SK-N-SH (cell line): ENCODE measurements around the gene CNNM3. TPM values are rescaled to one million over a fixed set of nuclear protein-coding genes. Genes with fewer than 3 reads are reported as not detected.

Experiments
- CTCF ChIA-PET: fragments of 300-600, 350-600 bp; formaldehyde crosslinking; extraction: SDS; loops from one replicate; lab custom pipeline; 2021; lab: Yijun Ruan, JAX
- POLR2A ChIA-PET: fragments of 350-600 bp; sonication (Branson Sonifier 250); formaldehyde crosslinking; extraction: SDS; loops from one replicate; lab custom pipeline; 2020; ENCODE audit warnings: antibody characterized with exemption, inconsistent platforms; lab: Yijun Ruan, JAX
- DNase-seq: peaks from one replicate; pipeline ENCODE4 v3.0.0; 2012
- H2AFZ ChIP-seq: fragments of 200-600 bp; sonication (generic); 2 replicates; pipeline ENCODE4 v1.8.1; 2016; ENCODE audit warnings: antibody characterized with exemption, mild to moderate bottlenecking, low read depth
- H3F3A ChIP-seq: fragments of 200-600 bp; sonication (generic); replicated peaks from 2 replicates; pipeline ENCODE3; 2016; ENCODE audit warnings: antibody characterized with exemption, mild to moderate bottlenecking; ENCODE audit not compliant: insufficient read depth
- H3K27ac ChIP-seq, 2 experiments: fragments of 200-500 bp in 1 of 2; fragments of 200-600 bp in 1 of 2; sonication (Bioruptor generic) in 1 of 2; sonication (generic), shearing (Covaris generic) in 1 of 2; 2 replicates each; pipeline versions ENCODE4 v1.5.1 to v1.6.1; 2014 to 2016; ENCODE audit warnings: low read depth in 2 of 2, inconsistent platforms in 1 of 2, low read length in 1 of 2, mild to moderate bottlenecking in 1 of 2, mixed read lengths in 1 of 2
- H3K27me3 ChIP-seq: fragments of 200-600 bp; sonication (generic), shearing (Covaris generic); 2 replicates; pipeline ENCODE4 v1.6.1; 2016; ENCODE audit warnings: mixed run types; ENCODE audit not compliant: insufficient read depth
- H3K36me3 ChIP-seq, 2 experiments: fragments of 200-500 bp in 1 of 2; fragments of 200-600 bp in 1 of 2; sonication (Bioruptor generic) in 1 of 2; sonication (generic) in 1 of 2; replicated peaks in 1 of 2; 2 replicates each; pipeline versions ENCODE3 to v1.5.1; 2014 to 2016; ENCODE audit warnings: low read length in 1 of 2, mild to moderate bottlenecking in 1 of 2; ENCODE audit not compliant: insufficient read depth in 2 of 2, control insufficient read depth in 1 of 2
- H3K4me1 ChIP-seq, 2 experiments: fragments of 200-500 bp in 1 of 2; fragments of 200-600 bp in 1 of 2; sonication (Bioruptor generic) in 1 of 2; sonication (generic), shearing (Covaris generic) in 1 of 2; 2 replicates each; pipeline versions ENCODE4 v1.5.1 to v1.6.1; 2014 to 2016; ENCODE audit warnings: low read depth in 1 of 2, low read length in 1 of 2, mixed run types in 1 of 2; ENCODE audit not compliant: insufficient read depth in 2 of 2, control insufficient read depth in 1 of 2
- H3K4me2 ChIP-seq: fragments of 200-600 bp; sonication (generic), shearing (Covaris generic); 2 replicates; pipeline ENCODE4 v1.6.1; 2017; ENCODE audit warnings: mixed run types
- H3K4me3 ChIP-seq, 2 experiments: fragments of 200-500 bp in 1 of 2; fragments of 200-600 bp in 1 of 2; sonication (Bioruptor generic) in 1 of 2; sonication (generic), shearing (Covaris generic) in 1 of 2; 2 replicates each; pipeline versions ENCODE4 v1.5.1 to v1.8.1; 2014 to 2016; ENCODE audit warnings: low read depth in 2 of 2, inconsistent platforms in 1 of 2, low read length in 1 of 2, mild to moderate bottlenecking in 1 of 2, mixed read lengths in 1 of 2, moderate library complexity in 1 of 2
- H3K79me2 ChIP-seq: fragments of 200-600 bp; sonication (generic); 2 replicates; pipeline ENCODE4 v1.8.1; 2017; ENCODE audit warnings: mild to moderate bottlenecking; ENCODE audit not compliant: insufficient read depth
- H3K9ac ChIP-seq: fragments of 200-600 bp; sonication (generic); 2 replicates; pipeline ENCODE4 v1.6.1; 2017; ENCODE audit warnings: mixed run types
- H3K9me2 ChIP-seq: fragments of 200-600 bp; sonication (generic); 2 replicates; pipeline ENCODE4 v1.6.1; 2017; ENCODE audit warnings: mixed run types
- H3K9me3 ChIP-seq: fragments of 200-600 bp; sonication (generic); 2 replicates; pipeline ENCODE4 v1.6.1; 2017; ENCODE audit warnings: mixed run types, mild to moderate bottlenecking, moderate library complexity
- H4K20me1 ChIP-seq: fragments of 200-600 bp; sonication (generic); 2 replicates; pipeline ENCODE4 v1.6.1; 2017; ENCODE audit warnings: mild to moderate bottlenecking, mixed run types; ENCODE audit not compliant: insufficient read depth
- CHD2 ChIP-seq: fragments of 150-350 bp; IDR thresholded peaks from 2 replicates; pipeline ENCODE4 v1.6.1; 2018; ENCODE audit warnings: low read length; ENCODE audit not compliant: partially characterized antibody
- EP300 ChIP-seq, 2 experiments: IDR thresholded peaks; 2 replicates each; pipeline versions ENCODE4 v1.4.0 to v1.6.1; 2012; ENCODE audit warnings: borderline replicate concordance in 1 of 2, low read depth in 1 of 2, low read length in 1 of 2
- FOSL2 ChIP-seq: IDR thresholded peaks from 2 replicates; pipeline ENCODE4 v1.4.0; 2012; ENCODE audit warnings: low read depth, mild to moderate bottlenecking, moderate library complexity, borderline replicate concordance
- GATA2 ChIP-seq: sonication (generic); formaldehyde crosslinking; IDR thresholded peaks from 2 replicates; pipeline ENCODE4 v1.5.0; 2020; ENCODE audit warnings: mild to moderate bottlenecking, missing genetic modification reagents
- JUND ChIP-seq: IDR thresholded peaks from 2 replicates; pipeline ENCODE4 v1.4.0; 2012
- NFIC ChIP-seq: IDR thresholded peaks from 2 replicates; pipeline ENCODE4 v1.4.0; 2012; ENCODE audit warnings: borderline replicate concordance
- NRF1 ChIP-seq: IDR thresholded peaks from 2 replicates; pipeline ENCODE4 v1.6.1; 2012; ENCODE audit warnings: low read depth, mild to moderate bottlenecking, low read length
- POLR2AphosphoS5 ChIP-seq: IDR thresholded peaks from 2 replicates; pipeline ENCODE4 v1.6.1; 2012; ENCODE audit warnings: low read depth, low read length
- RAD21 ChIP-seq: IDR thresholded peaks from 2 replicates; pipeline ENCODE4 v1.6.1; 2012; ENCODE audit warnings: mild to moderate bottlenecking, low read length
- RFX5 ChIP-seq: IDR thresholded peaks from 2 replicates; pipeline ENCODE4 v1.6.1; 2012; ENCODE audit warnings: mild to moderate bottlenecking, improper control_type of control experiment, low read length
- SIN3A ChIP-seq: IDR thresholded peaks from 2 replicates; pipeline ENCODE4 v1.6.1; 2012; ENCODE audit warnings: low read depth, mild to moderate bottlenecking, low read length, moderate library complexity, borderline replicate concordance
- SMC3 ChIP-seq: IDR thresholded peaks from 2 replicates; pipeline ENCODE4 v1.6.1; 2012; ENCODE audit warnings: low read depth, low read length, improper control_type of control experiment
- TAF1 ChIP-seq: IDR thresholded peaks from 2 replicates; pipeline ENCODE4 v1.6.1; 2012; ENCODE audit warnings: low read depth, mild to moderate bottlenecking, low read length, moderate library complexity, borderline replicate concordance
- TCF12 ChIP-seq: IDR thresholded peaks from 2 replicates; pipeline ENCODE4 v1.4.0; 2012
- YY1 ChIP-seq: IDR thresholded peaks from 2 replicates; pipeline ENCODE4 v1.4.0; 2012; ENCODE audit warnings: low read depth, mild to moderate bottlenecking
- WGBS: methylation state at CpG from one replicate; pipeline ENCODE4 v1.1.6; 2017; ENCODE audit warnings: low lambda C conversion rate; 5-methylcytosine and 5-hydroxymethylcytosine counted together
- polyA plus RNA-seq, 3 experiments: library from polyadenylated mRNA; depleted of rRNA; stranded (reverse); fragments of >200 nt; gene quantifications; 2 replicates each; pipeline ENCODE4 v1.2.3, GENCODE V29; 2012
- TF ChIP-seq, protein P1 (sequence below): fragments of 150-350 bp; IDR thresholded peaks from 2 replicates; pipeline ENCODE4 v1.6.1; 2017; ENCODE audit warnings: antibody characterized with exemption, low read length, low read depth, borderline replicate concordance
- TF ChIP-seq, protein P2 (sequence below): fragments of 150-350 bp; IDR thresholded peaks from 2 replicates; pipeline ENCODE4 v1.6.1; 2016; ENCODE audit warnings: mild to moderate bottlenecking, low read depth, low read length
- TF ChIP-seq, protein P3 (sequence below): IDR thresholded peaks from 2 replicates; pipeline ENCODE4 v1.6.1; 2012; ENCODE audit warnings: mild to moderate bottlenecking, low read depth, low read length, moderate library complexity
- TF ChIP-seq, protein P4 (sequence below): IDR thresholded peaks from 2 replicates; pipeline ENCODE4; 2012
- TF ChIP-seq, protein P5 (sequence below): IDR thresholded peaks from 2 replicates; pipeline ENCODE4 v1.4.0; 2012; ENCODE audit warnings: low read depth, borderline replicate concordance

CNNM3 gene
- polyA plus RNA-seq, 1 of the 3 experiments (the other 2 are of a cell fraction) = 14.7 TPM

DNA sequence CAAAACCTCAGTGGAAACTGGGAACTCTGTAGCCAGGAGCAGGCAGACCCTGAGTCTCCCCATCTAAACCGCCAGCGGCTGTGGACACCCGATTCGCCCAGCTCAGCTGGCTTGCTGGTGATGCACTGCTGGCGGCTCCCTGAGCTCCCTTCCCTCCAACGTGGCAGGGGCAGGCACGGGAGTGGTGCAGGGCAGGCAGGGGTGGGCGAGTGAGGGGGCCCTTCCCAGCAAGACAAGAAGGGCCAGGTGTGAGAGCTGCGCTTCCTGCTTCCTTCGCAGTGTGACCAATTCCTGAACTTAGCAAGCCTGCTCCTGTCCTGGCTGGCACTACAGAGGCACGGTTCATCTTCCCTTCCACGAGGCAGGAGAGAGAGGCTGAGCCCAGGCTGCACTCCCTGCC, 66.2 kb downstream of the CNNM3 start (continued):
- TF ChIP-seq, protein P1, sequence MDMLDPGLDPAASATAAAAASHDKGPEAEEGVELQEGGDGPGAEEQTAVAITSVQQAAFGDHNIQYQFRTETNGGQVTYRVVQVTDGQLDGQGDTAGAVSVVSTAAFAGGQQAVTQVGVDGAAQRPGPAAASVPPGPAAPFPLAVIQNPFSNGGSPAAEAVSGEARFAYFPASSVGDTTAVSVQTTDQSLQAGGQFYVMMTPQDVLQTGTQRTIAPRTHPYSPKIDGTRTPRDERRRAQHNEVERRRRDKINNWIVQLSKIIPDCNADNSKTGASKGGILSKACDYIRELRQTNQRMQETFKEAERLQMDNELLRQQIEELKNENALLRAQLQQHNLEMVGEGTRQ = no peak
- TF ChIP-seq CHD2 = no peak
- no peak for TF ChIP-seq EP300 (IDR thresholded peaks at IDR 0.05; ENCODE audit: borderline replicate concordance in 1 of 2, low read depth in 1 of 2, low read length in 1 of 2)
- no peak for TF ChIP-seq SIN3A

DNA sequence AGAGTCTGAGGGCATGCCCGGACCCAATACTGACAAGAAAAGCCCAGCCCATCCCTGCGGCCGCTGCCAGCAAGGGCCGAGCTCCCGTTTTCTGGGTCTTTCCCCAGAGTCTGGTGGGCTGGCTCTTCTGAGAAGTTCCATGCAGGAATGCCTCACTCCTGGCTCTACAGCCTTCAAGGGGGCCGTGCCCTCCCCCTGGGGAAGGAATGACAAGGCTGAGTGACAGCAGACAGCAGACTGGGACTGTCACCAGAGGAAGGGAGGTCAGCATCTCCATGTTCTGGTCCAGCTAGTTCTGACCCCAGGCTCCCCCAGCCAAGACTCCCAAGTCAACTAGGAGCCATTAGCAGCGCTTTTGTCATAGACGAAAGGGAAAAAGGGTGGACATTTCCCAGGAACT, 66.8 kb downstream of the CNNM3 start:
- H3K79me2 ChIP-seq = no peaks in the 10 kb centered on the region
- no peaks in the 10 kb centered on the region for H3K36me3 ChIP-seq
- no peaks in the 10 kb centered on the region for H3K9me2 ChIP-seq
- peaks cover 0 to 11% of the 10 kb centered on the region in 2 experiments; a peak in 2 of 4 replicates for H3K4me1 ChIP-seq
- no peak overlapping the region for H3K4me3 ChIP-seq
- 97% methylated on average over 3 of the region's 8 CpGs for WGBS
- POLR2A ChIA-PET = no interaction called here
- H3K4me2 ChIP-seq = no peak overlapping the region
- H3K9ac ChIP-seq = no peak overlapping the region
- H2AFZ ChIP-seq = no peak overlapping the region
- H3K27me3 ChIP-seq = no peaks in the 10 kb centered on the region
- no peak overlapping the region for H3K27ac ChIP-seq
- H3F3A ChIP-seq = no peaks in the 10 kb centered on the region
- H3K9me3 ChIP-seq = no peaks in the 10 kb centered on the region
- TF ChIP-seq EP300 (IDR thresholded peaks at IDR 0.05; ENCODE audit: borderline replicate concordance in 1 of 2, low read depth in 1 of 2, low read length in 1 of 2) (no peak), YY1 (no peak), JUND (no peak), RAD21 (no peak), POLR2AphosphoS5 (no peak), RFX5 (no peak), TAF1 (no peak), SMC3 (no peak), FOSL2 (no peak), GATA2 (no peak), NRF1 (no peak), CHD2 (no peak), TCF12 (no peak), NFIC (no peak)
- TF ChIP-seq, protein P2, sequence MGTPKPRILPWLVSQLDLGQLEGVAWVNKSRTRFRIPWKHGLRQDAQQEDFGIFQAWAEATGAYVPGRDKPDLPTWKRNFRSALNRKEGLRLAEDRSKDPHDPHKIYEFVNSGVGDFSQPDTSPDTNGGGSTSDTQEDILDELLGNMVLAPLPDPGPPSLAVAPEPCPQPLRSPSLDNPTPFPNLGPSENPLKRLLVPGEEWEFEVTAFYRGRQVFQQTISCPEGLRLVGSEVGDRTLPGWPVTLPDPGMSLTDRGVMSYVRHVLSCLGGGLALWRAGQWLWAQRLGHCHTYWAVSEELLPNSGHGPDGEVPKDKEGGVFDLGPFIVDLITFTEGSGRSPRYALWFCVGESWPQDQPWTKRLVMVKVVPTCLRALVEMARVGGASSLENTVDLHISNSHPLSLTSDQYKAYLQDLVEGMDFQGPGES = no peak
- TF ChIP-seq, protein P3, sequence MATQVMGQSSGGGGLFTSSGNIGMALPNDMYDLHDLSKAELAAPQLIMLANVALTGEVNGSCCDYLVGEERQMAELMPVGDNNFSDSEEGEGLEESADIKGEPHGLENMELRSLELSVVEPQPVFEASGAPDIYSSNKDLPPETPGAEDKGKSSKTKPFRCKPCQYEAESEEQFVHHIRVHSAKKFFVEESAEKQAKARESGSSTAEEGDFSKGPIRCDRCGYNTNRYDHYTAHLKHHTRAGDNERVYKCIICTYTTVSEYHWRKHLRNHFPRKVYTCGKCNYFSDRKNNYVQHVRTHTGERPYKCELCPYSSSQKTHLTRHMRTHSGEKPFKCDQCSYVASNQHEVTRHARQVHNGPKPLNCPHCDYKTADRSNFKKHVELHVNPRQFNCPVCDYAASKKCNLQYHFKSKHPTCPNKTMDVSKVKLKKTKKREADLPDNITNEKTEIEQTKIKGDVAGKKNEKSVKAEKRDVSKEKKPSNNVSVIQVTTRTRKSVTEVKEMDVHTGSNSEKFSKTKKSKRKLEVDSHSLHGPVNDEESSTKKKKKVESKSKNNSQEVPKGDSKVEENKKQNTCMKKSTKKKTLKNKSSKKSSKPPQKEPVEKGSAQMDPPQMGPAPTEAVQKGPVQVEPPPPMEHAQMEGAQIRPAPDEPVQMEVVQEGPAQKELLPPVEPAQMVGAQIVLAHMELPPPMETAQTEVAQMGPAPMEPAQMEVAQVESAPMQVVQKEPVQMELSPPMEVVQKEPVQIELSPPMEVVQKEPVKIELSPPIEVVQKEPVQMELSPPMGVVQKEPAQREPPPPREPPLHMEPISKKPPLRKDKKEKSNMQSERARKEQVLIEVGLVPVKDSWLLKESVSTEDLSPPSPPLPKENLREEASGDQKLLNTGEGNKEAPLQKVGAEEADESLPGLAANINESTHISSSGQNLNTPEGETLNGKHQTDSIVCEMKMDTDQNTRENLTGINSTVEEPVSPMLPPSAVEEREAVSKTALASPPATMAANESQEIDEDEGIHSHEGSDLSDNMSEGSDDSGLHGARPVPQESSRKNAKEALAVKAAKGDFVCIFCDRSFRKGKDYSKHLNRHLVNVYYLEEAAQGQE = no peak
- TF ChIP-seq, protein P4, sequence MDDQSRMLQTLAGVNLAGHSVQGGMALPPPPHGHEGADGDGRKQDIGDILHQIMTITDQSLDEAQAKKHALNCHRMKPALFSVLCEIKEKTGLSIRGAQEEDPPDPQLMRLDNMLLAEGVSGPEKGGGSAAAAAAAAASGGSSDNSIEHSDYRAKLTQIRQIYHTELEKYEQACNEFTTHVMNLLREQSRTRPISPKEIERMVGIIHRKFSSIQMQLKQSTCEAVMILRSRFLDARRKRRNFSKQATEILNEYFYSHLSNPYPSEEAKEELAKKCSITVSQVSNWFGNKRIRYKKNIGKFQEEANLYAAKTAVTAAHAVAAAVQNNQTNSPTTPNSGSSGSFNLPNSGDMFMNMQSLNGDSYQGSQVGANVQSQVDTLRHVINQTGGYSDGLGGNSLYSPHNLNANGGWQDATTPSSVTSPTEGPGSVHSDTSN = no peak
- TF ChIP-seq, protein P5, sequence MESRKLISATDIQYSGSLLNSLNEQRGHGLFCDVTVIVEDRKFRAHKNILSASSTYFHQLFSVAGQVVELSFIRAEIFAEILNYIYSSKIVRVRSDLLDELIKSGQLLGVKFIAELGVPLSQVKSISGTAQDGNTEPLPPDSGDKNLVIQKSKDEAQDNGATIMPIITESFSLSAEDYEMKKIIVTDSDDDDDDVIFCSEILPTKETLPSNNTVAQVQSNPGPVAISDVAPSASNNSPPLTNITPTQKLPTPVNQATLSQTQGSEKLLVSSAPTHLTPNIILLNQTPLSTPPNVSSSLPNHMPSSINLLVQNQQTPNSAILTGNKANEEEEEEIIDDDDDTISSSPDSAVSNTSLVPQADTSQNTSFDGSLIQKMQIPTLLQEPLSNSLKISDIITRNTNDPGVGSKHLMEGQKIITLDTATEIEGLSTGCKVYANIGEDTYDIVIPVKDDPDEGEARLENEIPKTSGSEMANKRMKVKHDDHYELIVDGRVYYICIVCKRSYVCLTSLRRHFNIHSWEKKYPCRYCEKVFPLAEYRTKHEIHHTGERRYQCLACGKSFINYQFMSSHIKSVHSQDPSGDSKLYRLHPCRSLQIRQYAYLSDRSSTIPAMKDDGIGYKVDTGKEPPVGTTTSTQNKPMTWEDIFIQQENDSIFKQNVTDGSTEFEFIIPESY = no peak
- TF ChIP-seq, protein P1 = no peak
- CTCF ChIA-PET = no interaction called here
- no peak for DNase-seq
- no peaks in the 10 kb centered on the region for H4K20me1 ChIP-seq
